Measurements from ENCODE around the gene ALK.
"Not testable (repeated sequence)": the region's sequence is repeated elsewhere in the genome, so short reads cannot be mapped to it uniquely, and the experiment has no call there.

The ALK gene

GRCh38 chr2:29263886-29264285 lies 657.5 kb downstream of the ALK start:
- no peak for DNase-seq

GRCh38 chr2:29262681-29263260 lies 658.6 kb downstream of the ALK start:
- no peak for DNase-seq

DNA sequence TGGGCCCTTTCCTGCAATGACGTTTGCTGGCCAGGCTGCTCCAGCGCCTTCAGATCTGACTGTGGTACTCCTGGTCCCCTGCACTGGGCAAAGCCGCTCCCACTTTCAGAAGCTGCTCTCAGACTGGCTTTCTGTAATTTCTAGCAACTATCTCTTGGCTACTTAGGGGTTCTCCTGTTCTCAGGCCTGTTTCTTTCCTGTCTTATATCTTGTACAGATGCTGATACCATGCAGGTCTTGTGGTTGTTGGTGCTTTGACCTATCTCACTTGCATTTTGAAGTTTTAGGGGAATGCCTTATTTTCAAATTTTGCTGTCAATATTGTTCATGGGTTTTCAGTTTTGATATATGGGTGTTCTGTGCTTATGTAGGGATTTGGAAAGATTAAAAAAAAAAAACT lies 660.4 kb downstream of the ALK start:
- DNase-seq: no peak

GRCh38 chr2:29260142-29260772 lies 661.1 kb downstream of the ALK start:
- DNase-seq: no peak

DNA sequence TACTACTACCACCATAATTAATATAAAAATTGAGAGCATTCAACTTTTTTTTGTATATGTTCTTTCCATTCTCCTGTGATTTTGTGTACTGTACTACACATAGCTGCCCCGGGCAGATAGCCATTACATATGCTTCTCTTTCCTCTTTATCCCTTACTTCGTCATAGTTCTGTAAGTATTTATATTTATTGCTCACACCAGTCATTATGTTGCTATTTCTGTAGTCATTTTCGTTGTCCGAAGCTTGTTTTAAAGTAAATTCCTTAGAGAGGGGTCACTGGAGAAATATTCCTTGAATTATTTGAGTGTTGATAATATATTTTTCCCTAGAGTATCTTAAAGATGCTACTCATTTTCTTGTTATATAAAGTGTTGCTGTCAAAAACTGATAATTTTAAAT lies 662.2 kb downstream of the ALK start:
- no peak for DNase-seq

DNA sequence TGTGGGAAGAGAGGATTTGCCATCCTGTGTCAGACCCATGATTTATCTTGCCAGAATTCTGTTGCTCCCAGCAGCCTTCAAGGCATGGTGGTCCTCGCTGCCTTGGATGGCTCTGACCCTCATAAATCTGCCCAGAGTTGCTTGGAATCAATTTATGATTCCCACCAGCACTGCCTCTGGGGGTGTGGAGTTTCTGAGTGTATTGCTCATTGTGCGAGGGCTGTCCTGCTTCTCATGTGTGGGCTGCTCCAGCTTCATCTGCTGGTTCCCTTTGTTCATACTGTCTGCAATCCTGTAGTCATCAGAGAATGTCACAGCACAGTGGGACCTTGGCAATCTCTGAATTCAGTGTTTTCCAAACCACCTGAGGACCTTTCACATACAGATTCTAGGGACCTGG lies 666.4 kb downstream of the ALK start:
- no peak for DNase-seq

DNA sequence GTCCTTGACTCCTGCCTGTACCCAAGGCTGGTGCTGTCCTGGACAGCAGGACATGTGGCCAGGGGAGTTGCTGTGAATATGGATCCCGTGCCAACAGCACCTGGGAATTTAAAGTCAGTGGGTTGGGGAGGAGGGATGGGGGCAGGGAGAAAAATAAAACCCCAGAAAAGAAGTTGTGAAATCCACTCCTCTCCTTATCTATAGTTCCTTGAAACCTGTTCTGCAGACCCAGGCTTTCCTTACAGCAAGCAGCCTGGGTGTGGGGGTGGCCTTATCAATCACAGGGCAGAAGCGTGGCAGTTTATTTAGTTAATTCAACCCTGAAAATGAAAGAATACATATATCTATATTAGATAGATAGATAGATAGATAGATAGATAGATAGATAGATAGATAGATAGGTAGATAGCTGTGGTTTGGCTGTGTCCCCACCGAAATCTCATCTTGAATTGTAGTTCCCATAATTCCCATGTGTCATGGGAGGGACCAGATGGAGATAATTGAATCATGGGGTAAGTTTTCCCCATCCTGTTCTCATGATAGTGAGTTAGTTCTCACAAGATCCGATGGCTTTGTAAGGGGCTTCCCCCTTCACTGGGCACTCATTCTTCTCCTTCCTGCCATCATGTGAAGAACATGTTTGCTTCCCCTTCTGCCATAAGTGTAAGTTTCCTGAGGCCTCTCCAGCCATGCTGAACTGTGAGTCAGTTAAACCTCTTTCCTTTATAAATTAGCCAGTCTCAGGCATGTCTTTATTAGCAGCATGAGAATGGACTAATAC lies 667.7 kb downstream of the ALK start:
- DNase-seq: not testable (repeated sequence)

DNA sequence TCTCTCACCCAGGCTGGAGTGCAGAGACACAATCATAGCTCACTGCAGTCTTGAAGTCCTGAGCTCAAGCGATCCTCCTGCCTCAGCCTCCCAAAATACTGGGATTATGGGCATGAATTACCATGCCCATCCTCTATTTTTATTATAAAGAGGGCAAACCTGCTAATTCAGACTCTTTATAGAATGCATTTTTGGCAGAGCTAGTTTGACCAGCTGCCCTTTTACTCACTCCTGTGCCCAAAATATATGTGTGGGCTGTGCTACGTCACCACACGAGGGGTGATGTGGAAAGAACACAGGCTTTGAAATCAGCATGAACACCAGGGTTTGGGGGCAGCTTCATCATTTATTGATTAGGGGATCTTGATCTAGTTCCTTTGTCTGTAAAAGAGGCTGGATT lies 668.4 kb downstream of the ALK start:
- DNase-seq: no peak

- DNase-seq: no peak
Observed at GRCh38 chr2:29251406-29251805, 670.0 kb downstream of the ALK start.

DNA sequence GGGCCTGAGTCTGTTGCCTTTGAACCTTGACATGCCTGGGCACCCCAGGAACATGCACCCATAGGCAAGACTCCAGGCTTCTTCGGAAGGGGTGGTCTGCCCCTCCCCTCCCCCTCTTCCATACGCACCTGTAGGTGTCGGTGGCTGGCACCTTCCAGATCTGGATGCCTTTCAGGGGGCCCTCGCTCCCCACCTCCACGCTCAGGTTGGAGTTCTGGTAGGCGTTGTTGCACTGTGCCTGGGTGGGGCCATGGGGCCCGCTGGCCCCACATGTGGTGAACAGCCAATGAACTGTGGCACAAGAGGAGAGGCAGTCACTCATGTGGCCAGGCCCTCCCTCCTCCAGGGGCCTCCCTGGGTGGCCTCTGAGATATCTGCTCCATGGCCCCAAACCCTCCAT lies 670.4 kb downstream of the ALK start:
- no peak for DNase-seq

DNA sequence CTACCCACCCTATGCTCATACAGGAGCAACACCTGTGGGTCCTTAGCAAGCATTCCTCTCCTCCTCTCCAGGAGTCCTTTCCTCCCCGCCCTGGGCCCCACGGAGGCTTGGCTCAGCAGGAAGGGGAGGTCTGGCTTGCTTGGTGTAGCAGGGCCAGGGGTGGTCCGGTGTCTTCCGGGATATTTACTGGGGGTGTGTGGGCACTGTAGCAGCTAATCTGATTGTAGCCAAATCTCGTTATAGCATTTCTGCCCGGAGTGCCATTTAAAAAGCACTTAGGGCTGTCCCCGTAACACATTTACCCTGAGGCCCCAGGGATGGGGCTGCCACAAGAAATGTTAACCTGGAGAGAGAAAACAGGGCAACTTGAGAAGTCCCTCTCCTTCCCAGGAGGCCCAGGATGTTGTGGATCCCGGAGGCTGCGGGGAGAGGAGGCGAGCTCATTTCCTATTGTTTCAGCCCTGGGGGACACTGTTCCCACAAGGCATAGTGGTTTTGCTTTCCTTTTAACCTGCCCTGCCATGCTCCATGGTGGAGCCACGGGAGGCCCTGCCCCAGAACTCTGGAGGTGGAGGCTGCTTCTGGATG lies 671.6 kb downstream of the ALK start:
- no peak for DNase-seq

GRCh38 chr2:29247336-29247914 lies 674.0 kb downstream of the ALK start:
- no peak for DNase-seq

GRCh38 chr2:29246383-29247300 lies 674.7 kb downstream of the ALK start:
- DNase-seq: no peak

- DNase-seq: no peak
Observed at GRCh38 chr2:29245742-29246382, 675.5 kb downstream of the ALK start.

GRCh38 chr2:29245035-29245741 lies 676.2 kb downstream of the ALK start:
- not testable (repeated sequence) for DNase-seq

DNA sequence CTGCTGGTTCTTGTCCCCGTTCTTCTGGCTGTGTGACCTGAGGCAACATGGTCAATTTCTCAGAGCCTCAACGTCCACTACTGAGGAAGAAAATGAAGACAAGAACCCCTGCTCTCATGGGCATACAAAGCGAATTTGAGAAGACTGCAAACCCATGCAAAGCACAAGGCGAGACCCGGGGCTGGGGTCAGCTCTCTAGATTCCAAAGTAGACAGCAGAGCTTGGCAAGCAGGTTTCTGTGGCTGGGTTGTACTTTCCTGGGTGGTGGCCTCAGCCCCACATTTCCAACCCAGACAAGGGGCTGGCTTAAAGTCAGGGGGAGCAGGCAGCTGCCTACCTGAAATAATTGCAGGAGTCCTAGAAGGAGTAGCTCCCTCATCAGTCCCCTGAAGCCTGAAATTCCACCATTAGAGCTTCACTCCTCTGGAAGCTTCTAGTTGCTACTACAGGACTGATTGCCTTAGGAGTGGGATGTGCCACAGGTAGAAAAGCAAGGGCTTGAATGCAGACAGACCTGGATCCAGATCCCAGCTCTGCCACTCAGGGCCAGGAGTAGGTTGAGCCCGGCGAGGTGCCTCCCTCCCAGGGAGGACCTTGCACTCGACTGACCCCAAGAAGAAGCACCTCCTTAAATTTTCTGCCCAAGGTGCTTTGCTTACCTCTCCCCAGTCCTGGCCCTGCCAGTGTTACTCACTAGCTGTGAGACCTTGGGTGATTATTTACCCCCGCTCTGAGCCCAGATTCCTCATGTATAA lies 678.6 kb downstream of the ALK start:
- DNase-seq: no peak

GRCh38 chr2:29241955-29242565 lies 679.3 kb downstream of the ALK start:
- DNase-seq: no peak

GRCh38 chr2:29241341-29241740 lies 680.0 kb downstream of the ALK start:
- no peak for DNase-seq

- DNase-seq: no peak
Observed at GRCh38 chr2:29240601-29241000, 680.8 kb downstream of the ALK start.

Data from activated gamma-delta T cell (primary cell).